H1 (cell line): Measurements from ENCODE around the gene AAGAB. TPM values are rescaled to one million over a fixed set of nuclear protein-coding genes. Genes with fewer than 3 reads are reported as not detected.

Experiments
- CTCF ChIA-PET: fragments of 300-600 bp; sonication (Branson Sonifier 250); formaldehyde crosslinking; loops from one replicate; lab custom pipeline; 2021; ENCODE audit not compliant: partially characterized antibody; lab: Charles Lee
- POLR2A ChIA-PET: fragments of 300-600 bp; sonication (Branson Sonifier 250); formaldehyde crosslinking; loops from one replicate; lab custom pipeline; 2021; ENCODE audit warnings: inconsistent platforms; ENCODE audit not compliant: partially characterized antibody; lab: Charles Lee
- DNase-seq, 2 experiments: peaks; one replicate each; pipeline versions ENCODE4 v3.0.0 to v3.0.0-alpha.2; 2010 to 2022; ENCODE audit warnings: low spot score in 2 of 2, low read depth in 1 of 2, mixed read lengths in 1 of 2
- FAIRE-seq: peaks from 2 replicates; lab custom pipeline; 2011; peaks lifted over from hg19 to GRCh38; lab: Jason Lieb, UNC
- H2AFZ ChIP-seq: 2 replicates; pipeline ENCODE4 v1.8.1; 2012; ENCODE audit warnings: low read length, inconsistent platforms
- H2AK5ac ChIP-seq: 2 replicates; pipeline ENCODE4 v1.6.1; 2013; ENCODE audit warnings: low read depth, low read length
- H2BK120ac ChIP-seq: replicated peaks from 2 replicates; pipeline ENCODE3; 2013; ENCODE audit warnings: low read depth, low read length, inconsistent platforms
- H2BK12ac ChIP-seq: 2 replicates; pipeline ENCODE4 v1.6.1; 2013; ENCODE audit warnings: low read depth, low read length
- H2BK15ac ChIP-seq: 2 replicates; pipeline ENCODE4 v1.6.1; 2013; ENCODE audit warnings: low read length
- H2BK20ac ChIP-seq: 2 replicates; pipeline ENCODE4 v1.6.1; 2013; ENCODE audit warnings: low read length
- H2BK5ac ChIP-seq: 2 replicates; pipeline ENCODE4 v1.6.1; 2013; ENCODE audit warnings: low read depth, low read length
- H3K14ac ChIP-seq: 2 replicates; pipeline ENCODE4 v1.6.1; 2013; ENCODE audit warnings: inconsistent platforms; ENCODE audit not compliant: insufficient read length
- H3K18ac ChIP-seq: 2 replicates; pipeline ENCODE4 v1.6.1; 2013; ENCODE audit warnings: low read length; ENCODE audit errors: extremely low read depth
- H3K23ac ChIP-seq: 2 replicates; pipeline ENCODE4 v1.6.1; 2013; ENCODE audit warnings: inconsistent platforms; ENCODE audit not compliant: insufficient read length
- H3K23me2 ChIP-seq: 2 replicates; pipeline ENCODE4 v1.6.1; 2013; ENCODE audit warnings: low read depth, low read length
- H3K27ac ChIP-seq: 2 replicates; pipeline ENCODE4 v1.6.1; 2011; ENCODE audit warnings: low read depth, low read length, inconsistent platforms
- H3K27me3 ChIP-seq, 4 experiments: replicated peaks in 1 of 4; 1 replicate in 1 of 4; 2 replicates in 3 of 4; pipeline versions ENCODE4 v1.6.1 to v1.8.1; 2011 to 2013; ENCODE audit warnings: low read length in 3 of 4, mild to moderate bottlenecking in 3 of 4, inconsistent platforms in 2 of 4, mixed read lengths in 2 of 4, moderate library complexity in 1 of 4; ENCODE audit not compliant: control insufficient read depth in 3 of 4, insufficient read depth in 3 of 4; ENCODE audit errors: extremely low read depth in 1 of 4
- H3K36me3 ChIP-seq, 4 experiments: 2 replicates each; pipeline versions ENCODE4 v1.6.1 to v1.8.1; 2011 to 2013; ENCODE audit warnings: mild to moderate bottlenecking in 4 of 4, low read length in 3 of 4, moderate library complexity in 2 of 4, control low read depth in 1 of 4, inconsistent platforms in 1 of 4; ENCODE audit not compliant: insufficient read depth in 4 of 4, control insufficient read depth in 2 of 4
- H3K4ac ChIP-seq: replicated peaks from 2 replicates; pipeline ENCODE3; 2013; ENCODE audit warnings: low read length, low read depth, mixed read lengths, inconsistent platforms; ENCODE audit not compliant: insufficient read length
- H3K4me1 ChIP-seq, 4 experiments: replicated peaks in 1 of 4; 1 replicate in 1 of 4; 2 replicates in 3 of 4; pipeline versions ENCODE4 v1.6.1 to v1.8.1; 2011 to 2013; ENCODE audit warnings: low read length in 3 of 4, inconsistent platforms in 2 of 4, mixed read lengths in 1 of 4; ENCODE audit not compliant: insufficient read depth in 4 of 4, control insufficient read depth in 3 of 4
- H3K4me2 ChIP-seq, 2 experiments: 2 replicates each; pipeline versions ENCODE4 v1.6.1 to v1.8.1; 2011 to 2013; ENCODE audit warnings: low read depth in 2 of 2, low read length in 2 of 2, control low read depth in 1 of 2, inconsistent platforms in 1 of 2, mild to moderate bottlenecking in 1 of 2; ENCODE audit not compliant: insufficient read depth in 1 of 2
- H3K4me3 ChIP-seq, 4 experiments: fragments of 200-600, 300-600 bp in 1 of 4; sonication (generic), shearing (Covaris generic), sonication (Bioruptor Twin) in 1 of 4; 2 replicates each; pipeline versions ENCODE4 v1.5.1 to v1.8.1; 2011 to 2016; ENCODE audit warnings: low read length in 4 of 4, low read depth in 3 of 4, control low read depth in 2 of 4, inconsistent platforms in 2 of 4, mild to moderate bottlenecking in 2 of 4, mixed read lengths in 1 of 4, moderate library complexity in 1 of 4; ENCODE audit not compliant: insufficient read depth in 2 of 4; ENCODE audit errors: extremely low read depth in 1 of 4
- H3K56ac ChIP-seq: replicated peaks from 2 replicates; pipeline ENCODE3; 2013; ENCODE audit warnings: low read depth, mild to moderate bottlenecking, mixed read lengths, low read length, inconsistent platforms; ENCODE audit not compliant: insufficient read length
- H3K79me1 ChIP-seq: 2 replicates; pipeline ENCODE4 v1.6.1; 2013; ENCODE audit warnings: low read depth, low read length, control low read depth
- H3K79me2 ChIP-seq, 2 experiments: 2 replicates each; pipeline versions ENCODE4 v1.6.1 to v1.8.1; 2012 to 2013; ENCODE audit warnings: low read length in 2 of 2, mild to moderate bottlenecking in 2 of 2, inconsistent platforms in 1 of 2; ENCODE audit not compliant: insufficient read depth in 2 of 2, control insufficient read depth in 1 of 2
- H3K9ac ChIP-seq, 4 experiments: replicated peaks in 1 of 4; 1 replicate in 1 of 4; 2 replicates in 3 of 4; pipeline versions ENCODE4 v1.6.1 to v1.8.1; 2011 to 2013; ENCODE audit warnings: low read depth in 3 of 4, low read length in 3 of 4, control low read depth in 2 of 4, mild to moderate bottlenecking in 2 of 4, moderate library complexity in 2 of 4, inconsistent platforms in 1 of 4; ENCODE audit errors: extremely low read depth in 1 of 4
- H3K9me3 ChIP-seq, 2 experiments: 2 replicates each; pipeline versions ENCODE4 v1.6.1 to v1.8.1; 2012 to 2013; ENCODE audit warnings: mild to moderate bottlenecking in 2 of 2, moderate library complexity in 2 of 2, control low read depth in 1 of 2, inconsistent platforms in 1 of 2, low read depth in 1 of 2, low read length in 1 of 2, mixed read lengths in 1 of 2; ENCODE audit not compliant: insufficient read depth in 2 of 2
- H4K20me1 ChIP-seq, 2 experiments: replicated peaks in 1 of 2; 2 replicates each; pipeline versions ENCODE3 to v1.8.1; 2011 to 2013; ENCODE audit warnings: inconsistent platforms in 2 of 2, low read length in 2 of 2, mild to moderate bottlenecking in 1 of 2; ENCODE audit not compliant: insufficient read depth in 2 of 2, control insufficient read depth in 1 of 2
- H4K5ac ChIP-seq: 2 replicates; pipeline ENCODE4 v1.6.1; 2013; ENCODE audit warnings: low read length, low read depth, mixed read lengths, inconsistent platforms; ENCODE audit not compliant: insufficient read length
- H4K8ac ChIP-seq: 2 replicates; pipeline ENCODE4 v1.8.0; 2013; ENCODE audit warnings: mild to moderate bottlenecking, moderate library complexity, low read length, inconsistent platforms; ENCODE audit not compliant: insufficient read depth; ENCODE audit errors: extremely low read depth
- H4K91ac ChIP-seq: replicated peaks from 2 replicates; pipeline ENCODE3; 2013; ENCODE audit warnings: low read length, mixed read lengths, inconsistent platforms; ENCODE audit not compliant: insufficient read length
- CHD2 ChIP-seq: IDR thresholded peaks from 2 replicates; pipeline ENCODE4 v1.6.1; 2012; ENCODE audit warnings: low read length, improper control_type of control experiment
- KDM5A ChIP-seq: fragments of 200-600 bp; IDR thresholded peaks from 2 replicates; pipeline ENCODE4 v1.7.1; 2012; ENCODE audit warnings: mild to moderate bottlenecking, low read length, inconsistent platforms, mixed read lengths
- MAX ChIP-seq: IDR thresholded peaks from 2 replicates; pipeline ENCODE4 v1.6.1; 2012; ENCODE audit warnings: inconsistent platforms
- POLR2A ChIP-seq, 2 experiments: IDR thresholded peaks; 1 replicate in 1 of 2; 2 replicates in 1 of 2; pipeline ENCODE4 v1.6.1; 2011; ENCODE audit warnings: low read depth in 2 of 2, low read length in 2 of 2, mild to moderate bottlenecking in 2 of 2; ENCODE audit errors: control extremely low read depth in 1 of 2
- SAP30 ChIP-seq: fragments of 300-600 bp; sonication (generic); IDR thresholded peaks from 2 replicates; pipeline ENCODE4 v1.7.1; 2012; ENCODE audit warnings: low read length, moderate library complexity, mild to moderate bottlenecking, inconsistent platforms; ENCODE audit not compliant: insufficient read depth, insufficient replicate concordance
- TAF1 ChIP-seq: IDR thresholded peaks from 2 replicates; pipeline ENCODE4 v1.6.1; 2011; ENCODE audit warnings: mild to moderate bottlenecking, low read depth, low read length
- TBP ChIP-seq: IDR thresholded peaks from 2 replicates; pipeline ENCODE4 v1.6.1; 2011; ENCODE audit warnings: low read depth, low read length, improper control_type of control experiment
- ZNF274 ChIP-seq: IDR thresholded peaks from 2 replicates; pipeline ENCODE4 v1.7.0; 2012; ENCODE audit warnings: low read length, borderline replicate concordance; ENCODE audit errors: extremely low read depth
- WGBS, 2 experiments: shearing (Covaris generic) in 1 of 2; methylation state at CpG; one replicate each; pipeline versions ENCODE4 v1.1.6 to v1.1.7; 2013 to 2015; ENCODE audit warnings: low lambda C conversion rate in 2 of 2, mixed read lengths in 2 of 2, inconsistent platforms in 1 of 2, low coverage in 1 of 2, missing lambda C conversion rate in 1 of 2; ENCODE audit not compliant: insufficient replicate concordance in 2 of 2, insufficient coverage in 1 of 2, insufficient read length in 1 of 2; ENCODE audit errors: extremely low coverage in 1 of 2, missing lambda C conversion rate in 1 of 2; 5-methylcytosine and 5-hydroxymethylcytosine counted together
- polyA plus RNA-seq, 7 experiments: library from polyadenylated mRNA; depleted of rRNA in 3 of 7; stranded (reverse) in 5 of 7; unstranded in 2 of 7; fragments of >200 nt in 5 of 7; fragments of 200-250 nt in 2 of 7; gene quantifications; 1 replicate in 5 of 7; 2 replicates in 1 of 7; 4 replicates in 1 of 7; pipeline versions ENCODE4 v1.2.1 to v1.2.3, GENCODE V29; 2011 to 2013; ENCODE audit warnings: missing spikeins in 2 of 7, mixed read lengths in 2 of 7
- total RNA-seq: library from RNA; stranded (reverse); fragmentation: NEBNext Ultra II Directional; extraction: Animal tissue kit (Norgen Biotek cat#: 25700); gene quantifications from 2 replicates; pipeline ENCODE4 v1.2.1, GENCODE V29; 2021

Gene AAGAB
- total and polyA plus RNA-seq, 2 of the 8 experiments (the other 6 are each of a cell fraction or from before 2014, with no cell fraction given), result 20.1 to 45.9 TPM

GRCh38 chr15:67179411-67179995 lies 75.0 kb downstream of the AAGAB start:
- H3K9me3 ChIP-seq, result no peaks in the 10 kb centered on the region
- H3K23me2 ChIP-seq, result no peaks in the 10 kb centered on the region
- H3K4me1 ChIP-seq, result peaks cover 4 to 20% (median 12%) of the 10 kb centered on the region in 4 experiments
- no peak overlapping the region for H2AK5ac ChIP-seq
- no peak overlapping the region for H2AFZ ChIP-seq
- no peak overlapping the region for H3K14ac ChIP-seq
- no peak overlapping the region for H4K91ac ChIP-seq
- peaks cover 2% of the 10 kb centered on the region; the same call in 1 of the 2 replicates for H3K79me1 ChIP-seq
- H3K79me2 ChIP-seq, result no peaks in the 10 kb centered on the region
- no peaks in the 10 kb centered on the region for H3K27me3 ChIP-seq
- no peaks in the 10 kb centered on the region; a peak in 1 of 8 replicates for H3K36me3 ChIP-seq
- no peak overlapping the region for H3K4me2 ChIP-seq
- FAIRE-seq (no peak), DNase-seq (no peak)
- no peak overlapping the region for H3K27ac ChIP-seq
- H3K9ac ChIP-seq, result no peak overlapping the region
- no peak overlapping the region for H3K4ac ChIP-seq
- no peak overlapping the region for H2BK120ac ChIP-seq
- POLR2A ChIA-PET, result no interaction called here
- no peak overlapping the region for H3K56ac ChIP-seq
- no peak overlapping the region for H4K5ac ChIP-seq
- no peak overlapping the region for H2BK5ac ChIP-seq
- peaks cover 0 to 3% of the 10 kb centered on the region in 2 experiments for H4K20me1 ChIP-seq
- 91% methylated on average over 8 of the region's 9 CpGs; no CpG with 5 or more reads in 1 of the 2 experiments for WGBS, 2 experiments
- no peak overlapping the region for H4K8ac ChIP-seq
- CTCF ChIA-PET, result interaction anchor here (0.7 to 1.8 kb wide), 6 partner anchors 8 to 236 kb away, joined by 3 to 10 read pairs (median 4); no protein-coding TSS in a partner anchor
- H2BK12ac ChIP-seq, result no peak overlapping the region
- H2BK15ac ChIP-seq, result no peak overlapping the region
- no peak overlapping the region for H3K23ac ChIP-seq
- H3K4me3 ChIP-seq, result no peak overlapping the region
- no peak overlapping the region for H2BK20ac ChIP-seq
- no peak overlapping the region for H3K18ac ChIP-seq
- TF ChIP-seq ZNF274, result no peak
- no peak for TF ChIP-seq MAX
- no peak for TF ChIP-seq TAF1
- TF ChIP-seq CHD2, result no peak
- no peak for TF ChIP-seq SAP30
- no peak for TF ChIP-seq KDM5A
- TF ChIP-seq POLR2A (IDR thresholded peaks at IDR 0.05; ENCODE audit: control extremely low read depth in 1 of 2, low read depth in 2 of 2, low read length in 2 of 2), result no peak
- TF ChIP-seq TBP, result no peak
